HepG2 (cell line): ENCODE measurements around the gene SEC14L5. TPM values are rescaled to one million over a fixed set of nuclear protein-coding genes. Genes with fewer than 3 reads are reported as not detected.

Source experiments
- FOXA1 ChIP-seq, 2 experiments: fragments of 450-650 bp in 1 of 2; sonication (generic) in 1 of 2; formaldehyde crosslinking in 1 of 2; IDR thresholded peaks; 2 replicates each; pipeline versions ENCODE4 v1.4.0 to v1.6.1; 2016 to 2020; ENCODE audit warnings: missing genetic modification reagents in 1 of 2
- FOXK2 ChIP-seq: fragments of 450-650 bp; IDR thresholded peaks from 2 replicates; pipeline ENCODE4 v1.6.1; 2016
- FOXP1 ChIP-seq, 2 experiments: fragments of 450-650 bp in 1 of 2; IDR thresholded peaks; 2 replicates each; pipeline ENCODE4 v1.6.1; 2017 to 2018; ENCODE audit warnings: antibody characterized with exemption in 1 of 2
- HOXA3 ChIP-seq: sonication (generic); formaldehyde crosslinking; IDR thresholded peaks from 2 replicates; pipeline ENCODE4 v1.5.0; 2020; ENCODE audit warnings: missing genetic modification reagents
- IKZF1 ChIP-seq: fragments of 450-650 bp; IDR thresholded peaks from 2 replicates; pipeline ENCODE4 v1.7.1; 2016
- KLF13 ChIP-seq: sonication (generic); formaldehyde crosslinking; IDR thresholded peaks from 2 replicates; pipeline ENCODE4 v1.4.0; 2020; ENCODE audit warnings: mild to moderate bottlenecking, missing genetic modification reagents
- NBN ChIP-seq: fragments of 450-650 bp; conservative IDR thresholded peaks from 2 replicates; pipeline ENCODE4 v1.6.1; 2017
- PCBP2 ChIP-seq: fragments of 200-400 bp; formaldehyde crosslinking; optimal IDR thresholded peaks from 2 replicates; pipeline ENCODE3; 2018; ENCODE audit warnings: low read length, low read depth; ENCODE audit not compliant: poor library complexity, severe bottlenecking
- RAD51 ChIP-seq: fragments of 450-650 bp; IDR thresholded peaks from 2 replicates; pipeline ENCODE4 v1.6.1; 2016; ENCODE audit warnings: borderline replicate concordance
- TARDBP ChIP-seq: sonication (generic); formaldehyde crosslinking; IDR thresholded peaks from 2 replicates; pipeline ENCODE4 v1.8.0; 2022; ENCODE audit warnings: mild to moderate bottlenecking, missing genetic modification reagents
- ZEB1 ChIP-seq: IDR thresholded peaks from 2 replicates; pipeline ENCODE4 v1.6.1; 2012; ENCODE audit warnings: mild to moderate bottlenecking, low read depth, inconsistent platforms; ENCODE audit not compliant: insufficient replicate concordance
- ZFP90 ChIP-seq: sonication (generic); formaldehyde crosslinking; IDR thresholded peaks from 2 replicates; pipeline ENCODE4 v1.8.0; 2022; ENCODE audit warnings: missing genetic modification reagents, mild to moderate bottlenecking, inconsistent platforms, borderline replicate concordance
- ZNF20 ChIP-seq: sonication (generic); formaldehyde crosslinking; IDR thresholded peaks from 2 replicates; pipeline ENCODE4 v1.4.0; 2020; ENCODE audit warnings: mild to moderate bottlenecking, moderate library complexity, missing genetic modification reagents
- ZNF367 ChIP-seq: sonication (generic); formaldehyde crosslinking; IDR thresholded peaks from 2 replicates; pipeline ENCODE4 v1.4.0; 2020; ENCODE audit warnings: missing genetic modification reagents, borderline replicate concordance
- ZNF776 ChIP-seq: sonication (generic); formaldehyde crosslinking; IDR thresholded peaks from 2 replicates; pipeline ENCODE4 v1.4.0; 2020; ENCODE audit warnings: mild to moderate bottlenecking, missing genetic modification reagents
- polyA plus RNA-seq, 8 experiments: library from polyadenylated mRNA; depleted of rRNA in 3 of 8; stranded (reverse) in 7 of 8; unstranded in 1 of 8; fragments of >200 nt; fragmentation: Illumina TruSeq in 4 of 8; extraction: Trizol in 4 of 8; gene quantifications; 2 replicates each; pipeline versions ENCODE4 v1.2.1 to v1.2.3, GENCODE V29; 2011 to 2016; ENCODE audit warnings: low read depth in 4 of 8, missing spikeins in 1 of 8, mixed read lengths in 1 of 8; ENCODE audit not compliant: insufficient read depth in 1 of 8
- total RNA-seq, 5 experiments: library from RNA; depleted of rRNA; stranded (reverse); fragments of >200 nt; fragmentation: Illumina TruSeq; extraction: Trizol; gene quantifications; 2 replicates each; pipeline ENCODE4 v1.2.3, GENCODE V29; 2016; ENCODE audit warnings: low read depth in 1 of 5
- TF ChIP-seq, protein P1 (sequence below): sonication (generic); formaldehyde crosslinking; IDR thresholded peaks from 2 replicates; pipeline ENCODE4 v1.5.0; 2020; ENCODE audit warnings: mild to moderate bottlenecking, missing genetic modification reagents, borderline replicate concordance
- TF ChIP-seq, protein P2 (sequence below): sonication (generic); formaldehyde crosslinking; conservative IDR thresholded peaks from 2 replicates; pipeline ENCODE4 v1.4.0; 2020; ENCODE audit warnings: mild to moderate bottlenecking, missing genetic modification reagents, moderate library complexity
- TF ChIP-seq, protein P3 (sequence below): fragments of 450-650 bp; IDR thresholded peaks from 2 replicates; pipeline ENCODE4 v1.6.1; 2017
- TF ChIP-seq, protein P4 (sequence below): sonication (generic); formaldehyde crosslinking; conservative IDR thresholded peaks from 2 replicates; pipeline ENCODE4 v1.4.0; 2020; ENCODE audit warnings: missing genetic modification reagents
- TF ChIP-seq, protein P5 (sequence below): fragments of 450-650 bp; IDR thresholded peaks from 2 replicates; pipeline ENCODE4 v1.6.1; 2016

The SEC14L5 gene
- total and polyA plus RNA-seq, 2 of the 13 experiments (the other 11 are each of a cell fraction or from before 2014, with no cell fraction given), result 0.40 to 0.42 TPM

DNA sequence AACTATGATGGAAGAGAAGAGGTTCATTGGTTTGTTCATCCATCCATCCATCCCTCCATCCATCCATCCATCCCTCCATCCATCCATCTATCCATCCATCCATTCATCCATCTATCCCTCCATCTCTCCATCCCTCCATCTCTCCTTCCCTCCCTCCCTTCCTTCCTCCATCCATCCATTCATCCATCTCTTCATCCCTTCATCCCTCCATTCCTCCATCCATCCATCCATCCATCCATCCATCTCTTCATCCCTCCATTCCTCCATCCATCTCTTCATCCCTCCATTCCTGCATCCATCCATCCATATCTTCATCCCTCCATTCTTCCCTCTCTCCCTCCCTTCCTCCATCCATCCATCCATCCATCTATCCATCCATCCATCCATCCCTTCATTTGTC lies 11.2 kb upstream of the SEC14L5 start (continued):
- TF ChIP-seq, protein P1, sequence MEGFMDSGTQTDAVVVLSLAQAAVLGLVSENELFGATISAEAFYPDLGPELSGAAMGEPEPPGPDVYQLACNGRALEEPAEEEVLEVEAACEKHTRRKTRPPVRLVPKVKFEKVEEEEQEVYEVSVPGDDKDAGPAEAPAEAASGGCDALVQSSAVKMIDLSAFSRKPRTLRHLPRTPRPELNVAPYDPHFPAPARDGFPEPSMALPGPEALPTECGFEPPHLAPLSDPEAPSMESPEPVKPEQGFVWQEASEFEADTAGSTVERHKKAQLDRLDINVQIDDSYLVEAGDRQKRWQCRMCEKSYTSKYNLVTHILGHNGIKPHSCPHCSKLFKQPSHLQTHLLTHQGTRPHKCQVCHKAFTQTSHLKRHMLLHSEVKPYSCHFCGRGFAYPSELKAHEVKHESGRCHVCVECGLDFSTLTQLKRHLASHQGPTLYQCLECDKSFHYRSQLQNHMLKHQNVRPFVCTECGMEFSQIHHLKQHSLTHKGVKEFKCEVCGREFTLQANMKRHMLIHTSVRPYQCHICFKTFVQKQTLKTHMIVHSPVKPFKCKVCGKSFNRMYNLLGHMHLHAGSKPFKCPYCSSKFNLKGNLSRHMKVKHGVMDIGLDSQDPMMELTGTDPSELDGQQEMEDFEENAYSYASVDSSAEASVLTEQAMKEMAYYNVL (CRISPR knock-in tag), result peak; percentile 99
- TF ChIP-seq, protein P2, sequence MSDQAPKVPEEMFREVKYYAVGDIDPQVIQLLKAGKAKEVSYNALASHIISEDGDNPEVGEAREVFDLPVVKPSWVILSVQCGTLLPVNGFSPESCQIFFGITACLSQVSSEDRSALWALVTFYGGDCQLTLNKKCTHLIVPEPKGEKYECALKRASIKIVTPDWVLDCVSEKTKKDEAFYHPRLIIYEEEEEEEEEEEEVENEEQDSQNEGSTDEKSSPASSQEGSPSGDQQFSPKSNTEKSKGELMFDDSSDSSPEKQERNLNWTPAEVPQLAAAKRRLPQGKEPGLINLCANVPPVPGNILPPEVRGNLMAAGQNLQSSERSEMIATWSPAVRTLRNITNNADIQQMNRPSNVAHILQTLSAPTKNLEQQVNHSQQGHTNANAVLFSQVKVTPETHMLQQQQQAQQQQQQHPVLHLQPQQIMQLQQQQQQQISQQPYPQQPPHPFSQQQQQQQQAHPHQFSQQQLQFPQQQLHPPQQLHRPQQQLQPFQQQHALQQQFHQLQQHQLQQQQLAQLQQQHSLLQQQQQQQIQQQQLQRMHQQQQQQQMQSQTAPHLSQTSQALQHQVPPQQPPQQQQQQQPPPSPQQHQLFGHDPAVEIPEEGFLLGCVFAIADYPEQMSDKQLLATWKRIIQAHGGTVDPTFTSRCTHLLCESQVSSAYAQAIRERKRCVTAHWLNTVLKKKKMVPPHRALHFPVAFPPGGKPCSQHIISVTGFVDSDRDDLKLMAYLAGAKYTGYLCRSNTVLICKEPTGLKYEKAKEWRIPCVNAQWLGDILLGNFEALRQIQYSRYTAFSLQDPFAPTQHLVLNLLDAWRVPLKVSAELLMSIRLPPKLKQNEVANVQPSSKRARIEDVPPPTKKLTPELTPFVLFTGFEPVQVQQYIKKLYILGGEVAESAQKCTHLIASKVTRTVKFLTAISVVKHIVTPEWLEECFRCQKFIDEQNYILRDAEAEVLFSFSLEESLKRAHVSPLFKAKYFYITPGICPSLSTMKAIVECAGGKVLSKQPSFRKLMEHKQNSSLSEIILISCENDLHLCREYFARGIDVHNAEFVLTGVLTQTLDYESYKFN (CRISPR knock-in tag), result no peak
- no peak for TF ChIP-seq ZNF776 (CRISPR knock-in tag)
- peak; percentile 92; the same call in 1 of the 2 replicates for TF ChIP-seq IKZF1
- TF ChIP-seq, protein P3, sequence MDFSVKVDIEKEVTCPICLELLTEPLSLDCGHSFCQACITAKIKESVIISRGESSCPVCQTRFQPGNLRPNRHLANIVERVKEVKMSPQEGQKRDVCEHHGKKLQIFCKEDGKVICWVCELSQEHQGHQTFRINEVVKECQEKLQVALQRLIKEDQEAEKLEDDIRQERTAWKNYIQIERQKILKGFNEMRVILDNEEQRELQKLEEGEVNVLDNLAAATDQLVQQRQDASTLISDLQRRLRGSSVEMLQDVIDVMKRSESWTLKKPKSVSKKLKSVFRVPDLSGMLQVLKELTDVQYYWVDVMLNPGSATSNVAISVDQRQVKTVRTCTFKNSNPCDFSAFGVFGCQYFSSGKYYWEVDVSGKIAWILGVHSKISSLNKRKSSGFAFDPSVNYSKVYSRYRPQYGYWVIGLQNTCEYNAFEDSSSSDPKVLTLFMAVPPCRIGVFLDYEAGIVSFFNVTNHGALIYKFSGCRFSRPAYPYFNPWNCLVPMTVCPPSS, result 0 out of 2 replicates have a peak, but pooled peaks have one; percentile 49
- TF ChIP-seq NBN, result peak; percentile 96; the same call in 1 of the 2 replicates
- peak; percentile 50 for TF ChIP-seq PCBP2
- no peak for TF ChIP-seq TARDBP
- TF ChIP-seq FOXP1 (IDR thresholded peaks at IDR 0.05), result peak; percentile 18; the same call in 1 of the 2 replicates
- no peak for TF ChIP-seq FOXP1 (CRISPR knock-in tag; IDR thresholded peaks at IDR 0.05)
- no peak for TF ChIP-seq ZFP90 (CRISPR knock-in tag)
- TF ChIP-seq ZNF20 (CRISPR knock-in tag), result no peak
- TF ChIP-seq HOXA3 (CRISPR knock-in tag), result no peak
- no peak for TF ChIP-seq ZEB1
- no peak for TF ChIP-seq ZNF367
- TF ChIP-seq KLF13 (CRISPR knock-in tag), result no peak
- TF ChIP-seq, protein P4, sequence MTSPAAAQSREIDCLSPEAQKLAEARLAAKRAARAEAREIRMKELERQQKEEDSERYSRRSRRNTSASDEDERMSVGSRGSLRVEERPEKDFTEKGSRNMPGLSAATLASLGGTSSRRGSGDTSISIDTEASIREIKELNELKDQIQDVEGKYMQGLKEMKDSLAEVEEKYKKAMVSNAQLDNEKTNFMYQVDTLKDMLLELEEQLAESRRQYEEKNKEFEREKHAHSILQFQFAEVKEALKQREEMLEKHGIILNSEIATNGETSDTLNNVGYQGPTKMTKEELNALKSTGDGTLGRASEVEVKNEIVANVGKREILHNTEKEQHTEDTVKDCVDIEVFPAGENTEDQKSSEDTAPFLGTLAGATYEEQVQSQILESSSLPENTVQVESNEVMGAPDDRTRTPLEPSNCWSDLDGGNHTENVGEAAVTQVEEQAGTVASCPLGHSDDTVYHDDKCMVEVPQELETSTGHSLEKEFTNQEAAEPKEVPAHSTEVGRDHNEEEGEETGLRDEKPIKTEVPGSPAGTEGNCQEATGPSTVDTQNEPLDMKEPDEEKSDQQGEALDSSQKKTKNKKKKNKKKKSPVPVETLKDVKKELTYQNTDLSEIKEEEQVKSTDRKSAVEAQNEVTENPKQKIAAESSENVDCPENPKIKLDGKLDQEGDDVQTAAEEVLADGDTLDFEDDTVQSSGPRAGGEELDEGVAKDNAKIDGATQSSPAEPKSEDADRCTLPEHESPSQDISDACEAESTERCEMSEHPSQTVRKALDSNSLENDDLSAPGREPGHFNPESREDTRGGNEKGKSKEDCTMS, result no peak
- peak; percentile 51; the same call in 1 of the 2 replicates for TF ChIP-seq FOXA1 (IDR thresholded peaks at IDR 0.05)
- TF ChIP-seq FOXA1 (CRISPR knock-in tag; IDR thresholded peaks at IDR 0.05), result no peak
- TF ChIP-seq FOXK2, result peak; percentile 28; the same call in 1 of the 2 replicates
- peak; percentile 15; the same call in 1 of the 2 replicates for TF ChIP-seq RAD51
- TF ChIP-seq, protein P5, sequence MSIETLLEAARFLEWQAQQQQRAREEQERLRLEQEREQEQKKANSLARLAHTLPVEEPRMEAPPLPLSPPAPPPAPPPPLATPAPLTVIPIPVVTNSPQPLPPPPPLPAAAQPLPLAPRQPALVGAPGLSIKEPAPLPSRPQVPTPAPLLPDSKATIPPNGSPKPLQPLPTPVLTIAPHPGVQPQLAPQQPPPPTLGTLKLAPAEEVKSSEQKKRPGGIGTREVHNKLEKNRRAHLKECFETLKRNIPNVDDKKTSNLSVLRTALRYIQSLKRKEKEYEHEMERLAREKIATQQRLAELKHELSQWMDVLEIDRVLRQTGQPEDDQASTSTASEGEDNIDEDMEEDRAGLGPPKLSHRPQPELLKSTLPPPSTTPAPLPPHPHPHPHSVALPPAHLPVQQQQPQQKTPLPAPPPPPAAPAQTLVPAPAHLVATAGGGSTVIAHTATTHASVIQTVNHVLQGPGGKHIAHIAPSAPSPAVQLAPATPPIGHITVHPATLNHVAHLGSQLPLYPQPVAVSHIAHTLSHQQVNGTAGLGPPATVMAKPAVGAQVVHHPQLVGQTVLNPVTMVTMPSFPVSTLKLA, result peak; percentile 35
